IMR-90 (cell line): ENCODE measurements around the gene ZSWIM9. TPM values are rescaled to one million over a fixed set of nuclear protein-coding genes. Genes with fewer than 3 reads are reported as not detected.

Experiments
- ATAC-seq: fragments of 200-7000 bp; cut with Tn5 transposase; 2 replicates; pipeline ENCODE4 v1.9.1; 2020; ENCODE audit warnings: low read depth, mild to moderate bottlenecking, moderate library complexity
- BruUV-seq: library from RNA; stranded (reverse); fragments of 400-500 nt; replicated peaks from 2 replicates; lab custom pipeline; 2021; lab: Mats Ljungman, UMichigan
- CTCF ChIA-PET: fragments of 300-600 bp; formaldehyde crosslinking; extraction: SDS; loops from one replicate; lab custom pipeline; 2021; ENCODE audit warnings: antibody characterized with exemption; lab: Yijun Ruan, JAX
- POLR2A ChIA-PET: fragments of 300-600 bp; sonication (Branson Sonifier 250); formaldehyde crosslinking; loops from one replicate; lab custom pipeline; 2022; ENCODE audit warnings: antibody characterized with exemption; ENCODE audit not compliant: unreplicated experiment; lab: Charles Lee
- DNase-seq: peaks from one replicate; pipeline ENCODE4 v3.0.0; 2013
- H2AFZ ChIP-seq: replicated peaks from 2 replicates; pipeline ENCODE3; 2013; ENCODE audit warnings: low read length, mild to moderate bottlenecking; ENCODE audit not compliant: poor library complexity
- H2AK5ac ChIP-seq: 2 replicates; pipeline ENCODE4 v1.6.1; 2013; ENCODE audit warnings: low read depth, low read length, inconsistent platforms
- H2AK9ac ChIP-seq: replicated peaks from 2 replicates; pipeline ENCODE3; 2013; ENCODE audit warnings: mild to moderate bottlenecking, low read depth, low read length, moderate library complexity; ENCODE audit not compliant: poor library complexity
- H2BK120ac ChIP-seq: 2 replicates; pipeline ENCODE4 v1.6.1; 2013; ENCODE audit warnings: low read depth, low read length, inconsistent platforms
- H2BK15ac ChIP-seq: 3 replicates; pipeline ENCODE4 v1.6.1; 2013; ENCODE audit warnings: low read depth, low read length, inconsistent platforms
- H2BK20ac ChIP-seq: 2 replicates; pipeline ENCODE4 v1.6.1; 2013; ENCODE audit warnings: low read depth, mild to moderate bottlenecking, inconsistent platforms, low read length, moderate library complexity
- H2BK5ac ChIP-seq: 2 replicates; pipeline ENCODE4 v1.6.1; 2013; ENCODE audit warnings: mild to moderate bottlenecking, low read depth, low read length, inconsistent platforms; ENCODE audit not compliant: poor library complexity, severe bottlenecking
- H3K14ac ChIP-seq: replicated peaks from 2 replicates; pipeline ENCODE4 v1.6.1; 2013; ENCODE audit warnings: low read depth, low read length, inconsistent platforms
- H3K18ac ChIP-seq: 2 replicates; pipeline ENCODE4 v1.6.1; 2013; ENCODE audit warnings: low read depth, low read length, control low read depth
- H3K23ac ChIP-seq: 2 replicates; pipeline ENCODE4 v1.6.1; 2013; ENCODE audit warnings: low read depth, low read length, inconsistent platforms
- H3K27ac ChIP-seq: 2 replicates; pipeline ENCODE4 v1.5.1; 2013; ENCODE audit warnings: mild to moderate bottlenecking, control low read depth, low read length; ENCODE audit not compliant: insufficient read depth
- H3K27me3 ChIP-seq: 2 replicates; pipeline ENCODE4 v1.6.1; 2013; ENCODE audit warnings: low read length; ENCODE audit not compliant: control insufficient read depth, insufficient read depth
- H3K36me3 ChIP-seq: 2 replicates; pipeline ENCODE4 v1.6.1; 2013; ENCODE audit warnings: low read length, mixed read lengths; ENCODE audit not compliant: control insufficient read depth, insufficient read depth
- H3K4ac ChIP-seq: 2 replicates; pipeline ENCODE4 v1.6.1; 2013; ENCODE audit warnings: low read depth, low read length, inconsistent platforms
- H3K4me1 ChIP-seq: 2 replicates; pipeline ENCODE4 v1.6.1; 2013; ENCODE audit warnings: low read length, mixed read lengths; ENCODE audit not compliant: control insufficient read depth, insufficient read depth
- H3K4me2 ChIP-seq: 2 replicates; pipeline ENCODE4 v1.6.1; 2013; ENCODE audit warnings: low read depth, mild to moderate bottlenecking, control low read depth, low read length, moderate library complexity
- H3K4me3 ChIP-seq: 2 replicates; pipeline ENCODE4 v1.5.1; 2013; ENCODE audit warnings: low read depth, mild to moderate bottlenecking, control low read depth, low read length, moderate library complexity; ENCODE audit not compliant: insufficient read depth
- H3K56ac ChIP-seq: 2 replicates; pipeline ENCODE4 v1.6.1; 2013; ENCODE audit warnings: low read length, inconsistent platforms; ENCODE audit not compliant: insufficient read depth; ENCODE audit errors: extremely low read depth
- H3K79me1 ChIP-seq, 2 experiments: 2 replicates each; pipeline ENCODE4 v1.6.1; 2013; ENCODE audit warnings: low read length in 2 of 2, inconsistent platforms in 1 of 2, low read depth in 1 of 2
- H3K9ac ChIP-seq: 2 replicates; pipeline ENCODE4 v1.6.1; 2013; ENCODE audit warnings: low read depth, low read length, control low read depth
- H3K9me1 ChIP-seq: 2 replicates; pipeline ENCODE4 v1.6.1; 2013; ENCODE audit warnings: low read length, inconsistent platforms; ENCODE audit not compliant: insufficient read depth
- H3K9me3 ChIP-seq: 2 replicates; pipeline ENCODE4 v1.6.1; 2013; ENCODE audit warnings: low read length; ENCODE audit not compliant: control insufficient read depth, insufficient read depth
- H4K20me1 ChIP-seq: 2 replicates; pipeline ENCODE4 v1.6.1; 2013; ENCODE audit warnings: low read length, inconsistent platforms; ENCODE audit not compliant: insufficient read depth
- H4K5ac ChIP-seq: 2 replicates; pipeline ENCODE4 v1.6.1; 2013; ENCODE audit warnings: mild to moderate bottlenecking, low read depth, low read length, control low read depth
- H4K8ac ChIP-seq, 2 experiments: 2 replicates each; pipeline ENCODE4 v1.6.1; 2013; ENCODE audit warnings: low read depth in 2 of 2, low read length in 2 of 2, control low read depth in 1 of 2, inconsistent platforms in 1 of 2
- H4K91ac ChIP-seq: 2 replicates; pipeline ENCODE4 v1.6.1; 2013; ENCODE audit warnings: low read depth, low read length, inconsistent platforms; ENCODE audit not compliant: insufficient read depth
- CEBPB ChIP-seq: IDR thresholded peaks from 2 replicates; pipeline ENCODE4 v1.6.1; 2012; ENCODE audit warnings: low read depth, low read length, improper control_type of control experiment
- FOS ChIP-seq: fragments of 150-350 bp; IDR thresholded peaks from 2 replicates; pipeline ENCODE4 v1.6.1; 2016; ENCODE audit warnings: low read depth, low read length
- MAFK ChIP-seq: IDR thresholded peaks from 2 replicates; pipeline ENCODE4 v1.6.1; 2012; ENCODE audit warnings: low read depth, low read length, improper control_type of control experiment
- MXI1 ChIP-seq: IDR thresholded peaks from 2 replicates; pipeline ENCODE4 v1.6.1; 2012; ENCODE audit warnings: low read depth, mild to moderate bottlenecking, low read length, moderate library complexity, borderline replicate concordance
- RAD21 ChIP-seq: IDR thresholded peaks from 2 replicates; pipeline ENCODE4 v1.6.1; 2012; ENCODE audit warnings: low read length, improper control_type of control experiment
- RCOR1 ChIP-seq: IDR thresholded peaks from 2 replicates; pipeline ENCODE4 v1.6.1; 2012; ENCODE audit warnings: mild to moderate bottlenecking, low read length, improper control_type of control experiment; ENCODE audit not compliant: insufficient replicate concordance
- SMC3 ChIP-seq: fragments of 150-350 bp; IDR thresholded peaks from 2 replicates; pipeline ENCODE4 v1.6.1; 2016; ENCODE audit warnings: low read depth, mild to moderate bottlenecking, antibody characterized with exemption, low read length, moderate library complexity
- WGBS, 2 experiments: methylation state at CpG; one replicate each; pipeline versions ENCODE4 v1.1.5 to v1.1.7; 2013; ENCODE audit warnings: missing lambda C conversion rate in 2 of 2; ENCODE audit not compliant: insufficient read length in 1 of 2; ENCODE audit errors: extremely low coverage in 2 of 2; 5-methylcytosine and 5-hydroxymethylcytosine counted together
- dilution Hi-C: fragments of 300-500 bp; cut with HindIII; formaldehyde crosslinking; loops from one replicate; pipeline ENCODE4 v1.14.3; 2018; ENCODE audit warnings: low sequenced_read_pairs; ENCODE audit not compliant: unreplicated experiment
- in situ Hi-C: fragments of 300-500 bp; cut with MboI; formaldehyde crosslinking; loops from 3 replicates; pipeline ENCODE4 v1.14.3; 2019; ENCODE audit warnings: low sequenced_read_pairs, inconsistent platforms, mixed read lengths
- intact Hi-C: fragments of 100-400 bp; cut with micrococcal nuclease; formaldehyde crosslinking; loops from 2 replicates; pipeline ENCODE4 v1.10.0; 2022
- polyA plus RNA-seq, 3 experiments: library from polyadenylated mRNA; depleted of rRNA; stranded (reverse); fragments of >200 nt; gene quantifications; 2 replicates each; pipeline ENCODE4 v1.2.3, GENCODE V29; 2012; ENCODE audit warnings: low replicate concordance in 1 of 3
- total RNA-seq: library from RNA; depleted of rRNA; stranded (reverse); fragments of >200 nt; gene quantifications from 2 replicates; pipeline ENCODE4 v1.2.3, GENCODE V29; 2012

Gene ZSWIM9
- total and polyA plus RNA-seq, 2 of the 4 experiments (the other 2 are of a cell fraction), result 0.54 to 2.2 TPM

- no peak overlapping the region for H3K23ac ChIP-seq
- H3K9me3 ChIP-seq, result no peaks in the 10 kb centered on the region
- ChIA-PET POLR2A (interaction anchor here (0.6 to 0.7 kb wide), 2 partner anchors 49 to 126 kb away, joined by 4 to 7 read pairs; no protein-coding TSS in a partner anchor), CTCF (interaction anchor here (0.6 kb wide), 1 partner anchor 22 kb away, joined by 3 read pairs; no protein-coding TSS in a partner anchor)
- peaks cover 4% of the 10 kb centered on the region; the same call in 1 of the 2 replicates for H4K20me1 ChIP-seq
- H3K27ac ChIP-seq, result no peak overlapping the region
- intact Hi-C loops, result no loop called here
- H2AK9ac ChIP-seq, result peak overlapping the region; percentile 57
- H4K8ac ChIP-seq, result no peak overlapping the region
- no peak overlapping the region for H2AFZ ChIP-seq
- H3K36me3 ChIP-seq, result no peaks in the 10 kb centered on the region
- dilution Hi-C loops, result no loop called here
- no peak overlapping the region for H3K56ac ChIP-seq
- no peak overlapping the region for H3K4me3 ChIP-seq
- H2BK15ac ChIP-seq, result no peak overlapping the region
- H2BK5ac ChIP-seq, result no peak overlapping the region
- no peaks in the 10 kb centered on the region for H3K27me3 ChIP-seq
- ATAC-seq (peak; percentile 53), DNase-seq (no peak)
- no peaks in the 10 kb centered on the region for H3K4me1 ChIP-seq
- in situ Hi-C loops, result no loop called here
- 38% methylated on average over 8 of the region's 13 CpGs; no CpG with 5 or more reads in 1 of the 2 experiments for WGBS, 2 experiments
- no peak overlapping the region for H4K91ac ChIP-seq
- H4K5ac ChIP-seq, result no peak overlapping the region
- no peak overlapping the region for H2BK20ac ChIP-seq
- no peak overlapping the region for H3K4ac ChIP-seq
- no peak for TF ChIP-seq FOS
- no peak for TF ChIP-seq RAD21
- TF ChIP-seq RCOR1, result no peak
- TF ChIP-seq MAFK, result no peak
- TF ChIP-seq MXI1, result no peak
- no peak for TF ChIP-seq SMC3
- TF ChIP-seq CEBPB, result no peak
- no peaks in the 10 kb centered on the region for H3K79me1 ChIP-seq
- peaks cover 4% of the 10 kb centered on the region for H3K9me1 ChIP-seq
- H3K14ac ChIP-seq, result no peak overlapping the region
- no peak overlapping the region for H3K9ac ChIP-seq
- no peak overlapping the region for H3K18ac ChIP-seq
- no peak overlapping the region for H2AK5ac ChIP-seq
- H3K4me2 ChIP-seq, result no peak overlapping the region
- no peak overlapping the region for H2BK120ac ChIP-seq
- BruUV-seq, result no TSS peak
Measured at GRCh38 chr19:48196933-48197665, 26.6 kb downstream of the ZSWIM9 start.
